Kidney (tissue), 14 donors: ENCODE data around the gene RIC3. TPM values are rescaled to one million over a fixed set of nuclear protein-coding genes. Genes with fewer than 3 reads are reported as not detected.
A peak's percentile ranks its signal among the peaks of the same experiment; 100 is the strongest.

Experiments
- DNase-seq, 5 donors: peaks; one replicate each; pipeline ENCODE4 v3.0.0-alpha.2; 2013 to 2020
- FAIRE-seq: peaks from 2 replicates; lab custom pipeline; 2012; peaks lifted over from hg19 to GRCh38; lab: Jason Lieb, UNC
- H3K27ac ChIP-seq, 2 donors: one replicate each; pipeline ENCODE4 v1.7.0; 2013; ENCODE audit warnings: low read depth in 2 of 2, low read length in 2 of 2, inconsistent platforms in 1 of 2
- H3K27me3 ChIP-seq: one replicate; pipeline ENCODE4 v1.7.1; 2013; ENCODE audit warnings: low read length, inconsistent platforms; ENCODE audit not compliant: control insufficient read depth, insufficient read depth
- H3K36me3 ChIP-seq, 3 donors: one replicate each; pipeline versions ENCODE4 v1.7.0 to v1.7.1; 2013; ENCODE audit warnings: low read length in 3 of 3, control low read depth in 1 of 3, inconsistent platforms in 1 of 3; ENCODE audit not compliant: insufficient read depth in 3 of 3, control insufficient read depth in 2 of 3
- H3K4me1 ChIP-seq, 3 donors: one replicate each; pipeline versions ENCODE4 v1.7.0 to v1.7.1; 2013; ENCODE audit warnings: low read length in 3 of 3, inconsistent platforms in 1 of 3, low read depth in 1 of 3; ENCODE audit not compliant: control insufficient read depth in 2 of 3, insufficient read depth in 2 of 3
- H3K4me3 ChIP-seq, 3 donors: one replicate each; pipeline versions ENCODE4 v1.7.0 to v1.8.1; 2013; ENCODE audit warnings: low read length in 3 of 3, control low read depth in 1 of 3, inconsistent platforms in 1 of 3
- H3K9ac ChIP-seq, 3 donors: one replicate each; pipeline versions ENCODE4 v1.7.0 to v1.7.1; 2013; ENCODE audit warnings: low read length in 3 of 3, control low read depth in 1 of 3, inconsistent platforms in 1 of 3
- H3K9me3 ChIP-seq, 3 donors: one replicate each; pipeline versions ENCODE4 v1.7.0 to v1.7.1; 2013; ENCODE audit warnings: low read length in 3 of 3, control low read depth in 1 of 3, inconsistent platforms in 1 of 3; ENCODE audit not compliant: control insufficient read depth in 2 of 3, insufficient read depth in 1 of 3
- intact Hi-C: fragments of 100-400 bp; cut with DNase I; formaldehyde crosslinking; loops from one replicate; pipeline ENCODE4 v1.11.1; 2022
- polyA plus RNA-seq: library from polyadenylated mRNA; stranded (reverse); fragments of 350-450 nt; fragmentation: Illumina TruSeq; extraction: RNeasy Lipid Tissue Mini Kit (QIAGEN cat#74804); gene quantifications from one replicate; pipeline ENCODE4 v1.2.3, GENCODE V29; 2014; ENCODE audit warnings: low read depth, low replicate concordance; ENCODE audit not compliant: insufficient read depth
- total RNA-seq: library from RNA; stranded (reverse); fragmentation: NEBNext Ultra II Directional; extraction: Animal tissue kit (Norgen Biotek cat#: 25700); gene quantifications from one replicate; pipeline ENCODE4 v1.2.1, GENCODE V29; 2021
- TF ChIP-seq, protein P1 (sequence below): IDR thresholded peaks from 3 replicates; pipeline ENCODE4 v1.5.1; 2012; ENCODE audit warnings: mild to moderate bottlenecking, moderate library complexity, borderline replicate concordance; ENCODE audit not compliant: insufficient read depth; ENCODE audit errors: extremely low read depth
- donor health status: control.
- donor health status: control.
- donor health status: control.
- donor health status: control.
- donor health status: control.
- donor health status: DM: yes; HTN: yes; CAD: no.
- donor health status: Normal renal cell carcinoma (clear cell type).

RIC3 gene
- total and polyA plus RNA-seq, 2 donors from 2014 or later = 10.5 to 30.7 TPM

DNA sequence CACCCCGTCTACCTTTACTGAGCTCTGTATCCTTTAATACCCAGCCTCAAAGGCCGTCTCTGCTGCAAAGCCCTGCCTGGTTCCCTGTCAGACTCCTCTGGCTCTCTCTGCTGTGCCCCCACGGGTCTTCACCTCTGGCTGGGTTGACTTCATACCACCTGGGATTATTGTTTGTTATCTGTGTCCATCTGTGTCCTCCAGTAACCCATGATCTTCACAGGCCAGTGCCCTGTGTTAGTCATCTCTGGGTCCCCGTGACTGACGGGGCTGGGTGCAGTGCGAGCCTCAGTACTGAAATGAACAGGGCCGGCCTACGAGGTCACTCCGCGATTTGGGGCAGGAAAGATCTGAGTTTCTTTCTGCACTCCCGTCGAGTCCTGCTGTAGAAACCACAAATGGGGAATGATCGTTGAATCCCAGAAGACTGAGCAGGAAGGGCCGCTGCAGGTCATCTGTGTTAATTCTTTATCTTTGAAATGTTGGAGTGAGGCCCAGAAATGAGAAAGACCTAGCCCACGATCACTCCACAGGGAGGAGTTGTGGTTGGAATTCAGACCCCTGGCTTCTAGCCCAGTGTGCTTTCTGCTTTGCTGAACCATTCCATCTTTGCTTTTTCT is 100.1 kb downstream of the RIC3 start:
- Histone ChIP-seq H3K4me3 (peak overlapping the region in 1 of 3 donors; percentile 30), H3K27ac (peak overlapping the region; percentile 75 to 84), H3K9me3 (no peaks in the 10 kb centered on the region), H3K36me3 (no peaks in the 10 kb centered on the region), H3K27me3 (no peaks in the 10 kb centered on the region), H3K4me1 (peaks cover 0 to 34% (median 19%) of the 10 kb centered on the region in 3 donors), H3K9ac (peak overlapping the region in 1 of 3 donors; percentile 29)
- intact Hi-C loops = no loop called here
- DNase-seq (peak; percentile 41 to 92 (median 76)), FAIRE-seq (peak; percentile 85)
- TF ChIP-seq, protein P1, sequence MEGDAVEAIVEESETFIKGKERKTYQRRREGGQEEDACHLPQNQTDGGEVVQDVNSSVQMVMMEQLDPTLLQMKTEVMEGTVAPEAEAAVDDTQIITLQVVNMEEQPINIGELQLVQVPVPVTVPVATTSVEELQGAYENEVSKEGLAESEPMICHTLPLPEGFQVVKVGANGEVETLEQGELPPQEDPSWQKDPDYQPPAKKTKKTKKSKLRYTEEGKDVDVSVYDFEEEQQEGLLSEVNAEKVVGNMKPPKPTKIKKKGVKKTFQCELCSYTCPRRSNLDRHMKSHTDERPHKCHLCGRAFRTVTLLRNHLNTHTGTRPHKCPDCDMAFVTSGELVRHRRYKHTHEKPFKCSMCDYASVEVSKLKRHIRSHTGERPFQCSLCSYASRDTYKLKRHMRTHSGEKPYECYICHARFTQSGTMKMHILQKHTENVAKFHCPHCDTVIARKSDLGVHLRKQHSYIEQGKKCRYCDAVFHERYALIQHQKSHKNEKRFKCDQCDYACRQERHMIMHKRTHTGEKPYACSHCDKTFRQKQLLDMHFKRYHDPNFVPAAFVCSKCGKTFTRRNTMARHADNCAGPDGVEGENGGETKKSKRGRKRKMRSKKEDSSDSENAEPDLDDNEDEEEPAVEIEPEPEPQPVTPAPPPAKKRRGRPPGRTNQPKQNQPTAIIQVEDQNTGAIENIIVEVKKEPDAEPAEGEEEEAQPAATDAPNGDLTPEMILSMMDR = no peak

DNA sequence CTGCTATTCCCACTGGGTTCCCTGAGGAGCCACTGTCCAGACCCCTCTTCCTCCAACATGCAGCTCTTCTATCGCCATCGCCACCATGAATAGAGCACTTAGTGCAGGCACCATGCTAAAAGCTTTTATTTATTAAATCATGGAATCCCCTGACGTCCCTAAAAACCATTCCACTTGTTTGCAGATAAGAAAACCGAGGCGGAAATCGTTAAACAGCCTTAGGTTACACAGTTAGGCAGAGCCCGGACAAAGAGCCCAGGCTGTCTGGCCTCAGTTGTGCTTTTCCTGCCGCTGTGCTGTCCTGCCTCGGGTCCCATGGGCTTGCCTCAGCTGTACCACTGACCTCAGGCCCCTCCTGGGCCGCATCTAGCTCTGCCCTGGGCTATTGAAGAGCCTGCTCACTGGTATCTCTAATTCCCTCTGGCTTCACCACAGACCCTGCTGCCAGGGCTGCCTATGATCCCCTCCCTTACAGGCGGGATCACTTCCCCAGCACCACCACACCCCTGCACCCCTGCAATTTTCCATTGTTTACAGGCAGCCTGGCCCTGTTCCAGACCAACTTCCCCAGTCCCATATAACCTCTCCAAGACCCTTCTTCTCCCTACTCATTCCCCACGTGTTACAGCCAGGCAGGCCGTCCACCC is 100.8 kb downstream of the RIC3 start:
- Histone ChIP-seq H3K4me3 (no peak overlapping the region), H3K9ac (peak overlapping the region in 1 of 3 donors; percentile 29), H3K36me3 (no peaks in the 10 kb centered on the region), H3K27ac (peak overlapping the region; percentile 25 to 84), H3K27me3 (no peaks in the 10 kb centered on the region), H3K4me1 (peaks cover 0 to 36% (median 21%) of the 10 kb centered on the region in 3 donors), H3K9me3 (no peaks in the 10 kb centered on the region)
- FAIRE-seq (no peak), DNase-seq (peak in 1 of 5 donors; percentile 44)
- TF ChIP-seq, protein P1 = no peak
- intact Hi-C loops = no loop called here

DNA sequence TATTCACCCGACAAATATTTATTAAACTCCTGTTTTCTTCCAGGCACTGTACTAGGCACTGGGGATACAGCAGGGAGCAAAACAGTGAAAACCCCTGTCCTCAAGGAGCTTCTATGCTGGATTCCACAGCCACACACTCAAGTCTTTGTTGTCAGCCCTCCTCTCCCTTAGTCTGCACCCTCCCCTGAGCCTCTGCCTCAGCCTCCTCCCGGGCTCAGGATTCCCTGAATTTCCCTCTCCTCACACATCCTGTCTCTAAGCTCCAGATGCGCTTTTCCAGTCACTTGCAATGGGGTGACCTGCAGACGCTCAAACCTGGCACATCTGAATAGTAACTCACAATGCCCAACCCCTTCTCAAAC is 101.3 kb downstream of the RIC3 start:
- no peak overlapping the region for H3K9ac ChIP-seq
- H3K27me3 ChIP-seq = no peaks in the 10 kb centered on the region
- intact Hi-C loops = no loop called here
- H3K36me3 ChIP-seq = no peaks in the 10 kb centered on the region
- H3K27ac ChIP-seq = no peak overlapping the region
- FAIRE-seq (no peak), DNase-seq (no peak)
- no peak overlapping the region for H3K4me3 ChIP-seq
- H3K9me3 ChIP-seq = no peaks in the 10 kb centered on the region
- H3K4me1 ChIP-seq = peaks cover 0 to 39% (median 26%) of the 10 kb centered on the region in 3 donors
- TF ChIP-seq, protein P1 = no peak
